Activated T-cell treated with anti-CD3 and anti-CD28 coated beads, Interleukin-2, amount 50 U/mL, for 72 hours (primary cell): ENCODE measurements around the gene RIIAD1. TPM values are rescaled to one million over a fixed set of nuclear protein-coding genes. Genes with fewer than 3 reads are reported as not detected.
"Not testable (repeated sequence)": the region's sequence is repeated elsewhere in the genome, so short reads cannot be mapped to it uniquely, and the experiment has no call there.

Experiments
- ATAC-seq, 2 donors: fragments of 150-1000 bp; cut with Tn5 transposase; replicated peaks in 1 of 2; 2 replicates each; pipeline ENCODE4 v1.10.0; 2021; ENCODE audit warnings: moderate library complexity in 2 of 2, mild to moderate bottlenecking in 1 of 2
- DNase-seq, 2 donors: peaks; one replicate each; pipeline ENCODE4 v3.0.0; 2021 to 2022; ENCODE audit warnings: mixed read lengths in 1 of 2
- H3K27ac Mint-ChIP-seq: one replicate; pipeline ENCODE4 v1.8.0; 2022; ENCODE audit warnings: mild to moderate bottlenecking, moderate library complexity, mixed read lengths
- H3K27me3 Mint-ChIP-seq: one replicate; pipeline ENCODE4 v1.8.0; 2022; ENCODE audit warnings: low read depth, mixed read lengths
- H3K36me3 Mint-ChIP-seq, 2 donors: one replicate each; pipeline ENCODE4 v1.8.0; 2022; ENCODE audit warnings: mixed read lengths in 2 of 2, mild to moderate bottlenecking in 1 of 2; ENCODE audit not compliant: insufficient read depth in 2 of 2
- H3K4me1 Mint-ChIP-seq: one replicate; pipeline ENCODE4 v1.8.0; 2022; ENCODE audit warnings: low read depth, mixed read lengths
- H3K4me3 Mint-ChIP-seq, 2 donors: one replicate each; pipeline ENCODE4 v1.8.0; 2022; ENCODE audit warnings: mild to moderate bottlenecking in 2 of 2, mixed read lengths in 2 of 2, moderate library complexity in 2 of 2
- H3K9me3 Mint-ChIP-seq, 2 donors: one replicate each; pipeline ENCODE4 v1.8.0; 2022; ENCODE audit warnings: mixed read lengths in 2 of 2
- total RNA-seq, 2 donors: library from RNA; stranded (reverse); gene quantifications; one replicate each; pipeline ENCODE4 v1.2.3, GENCODE V29; 2022

RIIAD1 gene
- total RNA-seq, 2 donors from 2014 or later, result not detected

DNA sequence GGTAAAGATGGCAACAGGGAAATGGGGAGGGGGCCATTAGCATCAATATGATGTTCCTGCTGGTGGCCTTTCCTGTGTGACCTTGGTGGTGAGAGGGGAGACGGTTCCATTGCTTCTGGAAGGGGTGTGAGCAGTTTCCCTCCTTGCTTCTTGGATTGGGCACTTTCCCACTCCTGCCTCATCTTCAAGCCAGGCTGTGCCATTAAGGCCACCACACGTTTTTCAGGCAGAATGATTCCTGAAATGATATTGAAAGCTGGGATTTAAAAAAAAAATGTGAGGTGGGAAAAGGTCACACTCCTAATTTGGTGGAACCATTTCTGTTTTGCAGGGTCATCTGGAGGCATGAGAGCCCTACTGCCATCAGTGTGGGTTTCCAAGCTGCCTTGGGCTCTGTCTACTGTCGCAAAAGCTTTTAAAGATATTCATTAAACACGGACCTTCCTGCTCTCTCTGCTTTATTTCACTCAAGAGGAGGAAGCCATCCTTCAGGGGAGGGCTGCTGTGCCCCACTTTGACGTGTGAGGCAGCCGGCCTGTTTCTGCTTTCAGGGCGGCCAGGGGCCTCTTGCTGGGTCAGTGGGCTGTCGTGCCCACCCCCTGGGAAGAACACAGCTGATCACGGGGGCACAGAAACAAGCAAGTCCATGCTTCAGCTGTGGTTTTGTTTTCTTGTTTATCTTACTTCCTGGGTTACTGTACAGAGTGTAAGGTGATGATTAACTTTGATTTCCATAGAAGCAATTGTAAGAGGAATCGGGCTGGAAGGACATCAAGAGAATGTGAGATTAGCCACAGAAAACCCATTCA, 8.0 kb downstream of the RIIAD1 start:
- no peak for DNase-seq
- no peaks in the 10 kb centered on the region for H3K36me3 Mint-ChIP-seq
- no peaks in the 10 kb centered on the region for H3K9me3 Mint-ChIP-seq
- H3K27ac Mint-ChIP-seq, result no peak overlapping the region
- no peaks in the 10 kb centered on the region for H3K4me1 Mint-ChIP-seq
- H3K27me3 Mint-ChIP-seq, result peaks cover 59% of the 10 kb centered on the region
- H3K4me3 Mint-ChIP-seq, result no peak overlapping the region
- no peak for ATAC-seq

DNA sequence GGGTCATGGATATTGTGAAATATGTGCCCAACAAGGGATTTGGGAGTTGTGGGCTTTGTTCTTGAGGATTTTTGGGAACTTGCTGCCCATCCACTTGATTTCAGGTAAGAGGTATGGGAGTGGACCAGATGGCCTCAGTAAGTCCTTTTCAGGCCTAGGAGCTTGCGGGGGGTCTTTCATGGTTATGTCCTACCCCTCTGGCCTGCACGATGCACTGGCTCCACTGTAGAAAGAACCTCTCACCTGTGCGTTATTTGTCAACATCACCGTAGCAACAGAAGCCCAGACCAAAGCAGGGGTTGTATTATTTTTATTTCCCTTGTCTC, 8.6 kb downstream of the RIIAD1 start:
- DNase-seq (no peak), ATAC-seq (no peak)
- H3K27ac Mint-ChIP-seq, result no peak overlapping the region
- no peaks in the 10 kb centered on the region for H3K36me3 Mint-ChIP-seq
- H3K4me3 Mint-ChIP-seq, result no peak overlapping the region
- H3K27me3 Mint-ChIP-seq, result peaks cover 65% of the 10 kb centered on the region
- no peaks in the 10 kb centered on the region for H3K9me3 Mint-ChIP-seq
- H3K4me1 Mint-ChIP-seq, result peaks cover 3% of the 10 kb centered on the region

DNA sequence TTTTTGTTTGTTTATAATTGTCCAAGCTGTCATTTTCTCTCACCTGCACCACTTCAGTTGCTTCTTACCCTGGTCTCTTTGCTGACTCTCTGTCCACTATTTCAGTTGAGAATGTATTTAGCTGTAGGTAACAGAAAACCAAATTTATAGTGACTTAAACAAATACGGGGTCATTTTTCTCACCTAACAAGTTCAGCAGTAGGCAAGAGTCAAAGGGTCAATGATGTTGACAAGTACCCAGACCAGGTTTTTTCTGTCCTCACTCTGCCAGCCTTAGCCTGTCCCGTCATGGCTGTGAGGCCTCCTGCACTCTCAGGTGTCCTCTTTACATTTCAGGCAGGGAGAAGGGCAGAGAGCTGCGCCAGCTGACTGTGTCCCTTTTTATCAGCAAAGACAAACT, 11.8 kb downstream of the RIIAD1 start:
- peaks cover 42% of the 10 kb centered on the region for H3K27me3 Mint-ChIP-seq
- peaks cover 0 to 7% of the 10 kb centered on the region in 2 donors for H3K9me3 Mint-ChIP-seq
- H3K4me3 Mint-ChIP-seq, result no peak overlapping the region
- H3K36me3 Mint-ChIP-seq, result peaks cover 1 to 2% of the 10 kb centered on the region in 2 donors
- DNase-seq, result no peak
- H3K4me1 Mint-ChIP-seq, result peaks cover 4% of the 10 kb centered on the region
- H3K27ac Mint-ChIP-seq, result no peak overlapping the region
- ATAC-seq, result no peak

DNA sequence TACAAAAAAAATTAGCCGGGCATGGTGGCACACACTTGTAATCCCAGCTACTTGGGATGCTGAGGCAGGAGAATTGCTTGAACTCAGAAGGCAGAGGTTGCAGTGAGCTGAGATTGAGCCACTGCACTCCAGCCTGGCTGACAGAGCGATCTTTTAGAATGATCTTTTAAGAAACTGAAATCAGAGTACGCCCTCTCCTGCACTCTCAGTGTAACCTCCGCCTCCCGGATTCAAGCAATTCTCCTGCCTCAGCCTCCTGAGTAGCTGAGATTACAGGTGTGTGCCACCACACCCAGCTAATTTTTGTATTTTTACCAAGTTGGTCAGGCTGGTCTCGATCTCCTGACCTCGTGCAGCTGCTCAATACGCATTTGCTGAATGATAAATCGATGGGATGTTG, 12.7 kb downstream of the RIIAD1 start:
- not testable (repeated sequence) for H3K36me3 Mint-ChIP-seq, H3K9me3 Mint-ChIP-seq, H3K27ac Mint-ChIP-seq, H3K4me3 Mint-ChIP-seq, H3K4me1 Mint-ChIP-seq, ATAC-seq, DNase-seq
- H3K27me3 Mint-ChIP-seq, result peaks cover 38% of the 10 kb centered on the region

DNA sequence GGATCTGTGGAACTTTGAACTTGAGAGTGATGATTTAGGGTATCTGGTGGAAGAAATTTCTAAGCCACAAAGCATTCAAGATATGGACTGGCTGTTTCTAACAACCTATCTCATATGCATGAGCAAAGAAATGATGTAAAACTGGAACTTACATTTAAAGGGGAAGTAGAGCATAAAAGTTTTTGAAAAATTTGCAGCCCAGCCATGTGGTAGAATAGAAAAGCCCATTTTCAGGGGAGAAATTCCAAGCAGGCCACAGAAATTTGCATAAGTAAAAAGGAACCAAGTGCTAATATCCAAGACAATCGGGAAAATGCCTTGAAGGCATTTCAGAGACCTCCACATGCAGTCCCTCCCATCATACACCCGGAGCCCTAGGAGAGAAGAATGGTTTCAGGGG, 15.7 kb downstream of the RIIAD1 start:
- no peak for DNase-seq
- peaks cover 4% of the 10 kb centered on the region for H3K4me1 Mint-ChIP-seq
- H3K36me3 Mint-ChIP-seq, result peaks cover 1 to 2% of the 10 kb centered on the region in 2 donors
- H3K27me3 Mint-ChIP-seq, result peaks cover 17% of the 10 kb centered on the region
- peaks cover 1 to 7% of the 10 kb centered on the region in 2 donors for H3K9me3 Mint-ChIP-seq
- H3K27ac Mint-ChIP-seq, result no peak overlapping the region
- no peak overlapping the region for H3K4me3 Mint-ChIP-seq
- ATAC-seq, result no peak

DNA sequence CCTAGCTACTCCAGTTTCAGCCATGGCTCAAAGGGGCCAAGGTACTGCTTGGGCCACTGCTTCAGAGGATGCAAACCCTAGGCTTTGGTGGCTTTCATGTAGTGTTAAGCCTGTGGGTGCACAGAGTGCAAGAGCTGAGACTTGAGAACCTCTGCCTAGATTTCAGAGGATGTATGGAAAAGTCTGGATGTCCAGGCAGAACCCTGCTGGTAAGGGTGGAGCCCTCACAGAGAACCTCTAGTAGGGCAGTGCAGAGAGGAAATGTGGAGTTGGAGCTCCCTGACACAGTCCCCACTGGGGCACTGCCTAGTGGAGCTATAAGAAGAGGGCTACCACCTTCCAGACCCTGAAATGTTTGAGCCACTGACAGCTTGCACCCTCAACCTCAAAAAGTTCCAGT, 16.2 kb downstream of the RIIAD1 start:
- ATAC-seq, result no peak
- Mint-ChIP-seq H3K9me3 (peaks cover 1 to 7% of the 10 kb centered on the region in 2 donors), H3K27ac (no peak overlapping the region), H3K4me1 (peaks cover 4% of the 10 kb centered on the region), H3K36me3 (peaks cover 1 to 2% of the 10 kb centered on the region in 2 donors), H3K4me3 (no peak overlapping the region), H3K27me3 (peaks cover 13% of the 10 kb centered on the region)
- DNase-seq, result no peak

DNA sequence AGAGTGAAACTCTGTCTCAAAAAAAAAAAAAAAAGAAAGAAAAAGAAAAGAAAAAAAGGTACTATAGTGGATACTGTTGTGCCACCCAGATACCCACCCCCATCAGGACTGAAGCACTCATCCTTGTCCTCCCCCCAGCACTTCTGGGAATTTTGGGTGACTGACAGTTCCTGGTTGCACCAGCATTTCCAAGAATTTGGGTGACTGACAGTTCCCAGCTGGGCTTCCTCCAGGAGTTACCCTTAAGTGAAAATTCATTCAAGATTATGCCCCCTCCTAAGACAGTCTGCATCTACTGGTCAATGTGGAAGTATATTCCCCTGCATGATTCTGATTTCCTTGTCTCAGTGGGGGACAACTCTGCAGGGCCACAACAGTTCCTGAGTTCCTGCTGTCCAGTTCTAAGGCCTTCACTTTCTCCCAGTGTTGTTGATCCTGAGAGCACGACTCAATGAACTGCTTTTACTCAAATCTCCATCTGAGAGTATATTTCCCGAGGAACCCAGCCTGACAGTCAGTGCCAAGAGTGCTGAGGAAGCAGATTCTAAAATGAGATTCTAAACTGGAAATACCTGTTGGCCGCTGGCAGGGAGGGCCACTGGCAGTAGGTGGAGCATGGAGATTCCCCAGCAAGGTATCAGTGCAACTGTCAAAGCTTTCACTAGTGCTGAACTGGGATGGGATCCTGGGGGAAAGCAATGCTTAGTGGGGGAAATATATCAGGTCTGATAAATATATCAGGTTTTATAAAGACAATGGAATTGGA, 18.5 kb downstream of the RIIAD1 start:
- Mint-ChIP-seq H3K9me3 (peaks cover 1 to 7% of the 10 kb centered on the region in 2 donors), H3K27me3 (peaks cover 3% of the 10 kb centered on the region), H3K4me1 (peaks cover 3% of the 10 kb centered on the region), H3K4me3 (no peak overlapping the region), H3K27ac (no peak overlapping the region), H3K36me3 (peaks cover 1 to 2% of the 10 kb centered on the region in 2 donors)
- DNase-seq (no peak), ATAC-seq (no peak)

DNA sequence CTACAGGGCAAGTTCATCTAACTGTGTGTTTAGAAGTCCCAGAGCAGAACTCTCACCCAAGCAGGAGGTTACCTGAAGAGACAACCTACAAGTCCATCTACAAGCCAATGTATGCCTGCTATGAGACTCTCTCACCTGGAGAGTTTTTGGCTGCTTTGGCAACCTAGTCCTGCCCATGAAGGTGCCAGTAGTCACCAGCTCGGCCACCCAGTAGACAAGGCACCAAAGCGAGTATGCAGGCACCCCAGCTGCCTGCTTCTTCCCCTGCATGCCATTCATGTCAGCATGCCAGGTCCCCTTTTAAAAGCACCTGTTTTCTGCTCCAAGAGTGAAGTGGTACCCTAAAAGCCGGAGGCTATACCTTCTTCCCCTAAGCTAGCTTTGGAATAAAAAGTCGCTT, 20.2 kb downstream of the RIIAD1 start:
- DNase-seq (no peak), ATAC-seq (no peak)
- peaks cover 5% of the 10 kb centered on the region for H3K27me3 Mint-ChIP-seq
- H3K27ac Mint-ChIP-seq, result no peak overlapping the region
- peaks cover 1% of the 10 kb centered on the region in 2 donors for H3K36me3 Mint-ChIP-seq
- H3K4me1 Mint-ChIP-seq, result no peaks in the 10 kb centered on the region
- H3K9me3 Mint-ChIP-seq, result peaks cover 1 to 7% of the 10 kb centered on the region in 2 donors
- no peak overlapping the region for H3K4me3 Mint-ChIP-seq

DNA sequence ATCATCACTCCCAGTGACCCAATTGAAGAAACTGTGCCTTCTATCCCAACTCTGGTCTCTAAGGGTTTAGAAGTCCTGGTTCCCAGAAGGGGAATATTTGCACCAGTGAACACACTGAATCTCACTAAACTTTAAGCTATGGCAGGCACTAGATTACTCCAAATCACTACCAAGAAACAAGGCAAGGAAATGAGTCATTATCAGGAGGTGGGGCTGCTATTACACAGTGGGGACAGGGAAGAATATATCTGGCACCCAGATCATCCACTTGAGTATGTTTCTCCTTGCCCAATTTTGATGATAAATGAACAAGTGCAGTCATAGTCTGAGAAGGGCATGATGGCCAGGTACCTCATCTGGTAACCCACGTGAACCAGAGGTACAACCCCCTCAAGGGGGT, 35.0 kb downstream of the RIIAD1 start:
- Mint-ChIP-seq H3K36me3 (peaks cover 2 to 4% of the 10 kb centered on the region in 2 donors), H3K9me3 (no peaks in the 10 kb centered on the region), H3K27me3 (no peaks in the 10 kb centered on the region), H3K27ac (no peak overlapping the region), H3K4me3 (no peak overlapping the region), H3K4me1 (peaks cover 15% of the 10 kb centered on the region)
- peak; percentile 87 to 91 for ATAC-seq
- DNase-seq, result no peak

DNA sequence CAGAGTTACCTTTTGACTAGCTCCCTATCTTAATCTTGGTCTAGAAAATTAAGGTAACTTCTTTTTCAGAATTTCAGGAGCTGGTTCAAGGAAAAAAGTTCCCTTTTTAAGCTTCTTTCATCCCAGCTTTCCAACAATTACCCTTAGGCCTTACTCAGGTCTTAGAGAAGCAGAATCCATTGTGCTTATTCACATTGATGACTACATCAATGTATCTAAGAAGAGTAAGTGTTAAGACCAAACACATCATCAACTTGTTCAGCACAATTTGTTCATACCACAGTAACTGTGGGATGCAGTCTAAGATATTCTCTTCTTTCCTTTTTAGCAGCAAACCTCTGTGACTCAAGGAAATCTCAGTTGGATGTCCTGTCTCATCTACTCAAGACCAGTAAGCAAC, 37.9 kb downstream of the RIIAD1 start:
- no peak for DNase-seq
- H3K27ac Mint-ChIP-seq, result peak overlapping the region; percentile 52
- H3K27me3 Mint-ChIP-seq, result no peaks in the 10 kb centered on the region
- no peak for ATAC-seq
- H3K4me3 Mint-ChIP-seq, result no peak overlapping the region
- no peaks in the 10 kb centered on the region for H3K9me3 Mint-ChIP-seq
- H3K36me3 Mint-ChIP-seq, result peaks cover 4 to 9% of the 10 kb centered on the region in 2 donors
- H3K4me1 Mint-ChIP-seq, result peaks cover 39% of the 10 kb centered on the region

DNA sequence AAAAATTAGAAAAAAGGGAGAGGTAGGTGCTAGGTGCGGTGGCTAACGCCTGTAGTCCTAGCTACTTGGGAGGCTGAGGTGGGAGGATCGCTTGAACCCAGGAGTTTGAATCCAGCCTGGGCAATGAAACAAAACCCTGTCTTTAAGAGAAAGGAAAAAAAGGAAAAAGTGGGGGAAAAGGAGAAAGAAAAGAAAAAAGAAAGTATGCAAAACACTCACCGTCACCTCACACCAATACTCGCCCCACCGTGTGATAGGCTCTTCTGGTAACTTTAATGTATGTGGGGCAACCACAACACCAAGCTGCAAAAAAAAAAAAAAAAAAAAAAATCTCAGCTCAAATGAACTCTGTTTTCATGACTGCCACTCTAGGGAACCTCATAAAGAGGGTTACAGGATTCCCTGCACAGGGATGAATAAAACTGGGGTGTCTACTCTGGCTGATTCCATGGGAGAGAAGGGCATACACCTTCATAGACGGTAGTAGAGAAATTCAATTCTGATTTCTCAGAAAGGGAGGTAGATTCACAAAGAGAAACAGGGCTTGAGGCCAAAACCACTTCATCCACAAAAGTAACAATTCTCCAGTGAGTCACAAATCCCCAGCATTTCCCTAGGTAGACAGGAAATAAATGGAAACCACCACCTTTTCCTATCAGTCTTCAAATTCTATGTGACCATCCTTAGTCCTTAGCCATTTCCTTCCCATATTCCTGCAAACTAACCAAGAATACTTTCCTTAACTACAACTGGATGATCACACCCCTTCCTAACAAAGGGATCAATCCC, 39.5 kb downstream of the RIIAD1 start:
- Mint-ChIP-seq H3K27me3 (no peaks in the 10 kb centered on the region), H3K4me1 (peaks cover 42% of the 10 kb centered on the region), H3K9me3 (no peaks in the 10 kb centered on the region), H3K36me3 (peaks cover 4 to 9% of the 10 kb centered on the region in 2 donors), H3K4me3 (no peak overlapping the region), H3K27ac (peak overlapping the region; percentile 31)
- DNase-seq (no peak), ATAC-seq (no peak)

DNA sequence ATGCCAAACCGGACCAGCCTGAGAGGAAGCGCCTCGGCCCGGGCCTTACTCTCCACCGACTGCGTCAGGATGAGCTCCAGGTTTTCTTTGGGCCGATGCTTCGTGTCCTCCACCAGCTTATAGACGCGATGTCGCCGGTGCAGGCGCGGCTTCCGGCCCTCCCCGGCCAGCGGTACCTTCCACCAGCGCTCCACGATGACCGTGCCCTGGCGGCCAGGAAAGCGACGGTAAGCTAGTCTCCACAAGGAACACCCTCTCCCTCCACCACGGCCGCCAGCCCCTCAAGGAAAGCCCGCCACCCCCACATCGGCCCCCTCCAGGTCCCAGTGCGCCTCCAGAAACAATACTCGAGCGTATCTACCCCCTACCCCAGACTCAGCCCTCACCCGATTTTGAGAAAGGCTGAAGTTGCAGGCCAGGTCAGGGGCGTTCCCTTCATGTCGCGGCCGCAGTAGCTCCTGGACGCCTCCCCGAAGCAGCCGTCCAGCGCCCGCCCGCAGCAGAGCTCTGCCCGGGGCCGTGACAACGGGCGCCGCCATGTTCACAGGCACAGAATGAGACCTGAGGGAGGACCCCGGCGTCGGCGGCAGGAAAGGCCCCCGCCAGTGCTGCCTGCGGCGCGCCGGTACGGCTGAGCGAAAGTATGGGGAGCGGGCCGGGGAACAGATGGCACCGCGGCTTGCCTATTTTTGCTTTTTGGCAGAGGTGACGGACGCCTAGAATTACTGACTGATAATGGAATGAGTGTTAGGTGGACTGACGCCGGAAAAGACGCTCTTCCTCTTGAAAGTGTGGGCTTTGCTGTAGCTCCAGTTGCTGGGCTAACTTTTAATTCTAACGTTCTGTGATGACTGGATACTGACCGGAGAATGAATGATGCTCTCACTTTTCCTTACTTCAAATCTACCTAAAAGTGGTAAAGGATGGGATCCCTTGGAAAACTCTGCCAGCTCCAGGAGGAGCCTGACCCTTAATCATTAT, 41.9 kb downstream of the RIIAD1 start, which contains the start of gene MRPL9:
Gene MRPL9, minus strand, starts transcription at position 556 of the 981 bp plus-strand sequence. Its CDS starts 17 bp downstream, at position 539.
- peak within 1 kb of the TSS; percentile 97 for H3K4me3 Mint-ChIP-seq
- peak within 1 kb of the TSS; percentile 98 for H3K27ac Mint-ChIP-seq
- H3K36me3 Mint-ChIP-seq, result peaks cover 2 to 9% of the 10 kb centered on the region in 2 donors
- ATAC-seq (peak; percentile 99 to 100), DNase-seq (peak; percentile 91 to 92)
- H3K4me1 Mint-ChIP-seq, result peaks cover 33% of the 10 kb centered on the region
- no peaks in the 10 kb centered on the region for H3K9me3 Mint-ChIP-seq
- no peaks in the 10 kb centered on the region for H3K27me3 Mint-ChIP-seq
